GM19099 (cell line): ENCODE measurements around the gene NAGLU.
"Not testable (repeated sequence)": the region's sequence is repeated elsewhere in the genome, so short reads cannot be mapped to it uniquely, and the experiment has no call there.

Source experiments
- POLR2A ChIP-seq: IDR thresholded peaks from 3 replicates; pipeline ENCODE4 v1.6.1; 2011; ENCODE audit warnings: low read depth; ENCODE audit not compliant: insufficient read length; ENCODE audit errors: extremely low read depth

The NAGLU gene

GRCh38 chr17:42552736-42553135 is 16.7 kb downstream of the NAGLU start, which contains the start of gene HSD17B1:
HSD17B1 (plus strand) TSS chr17:42552923; CDS start chr17:42552934, 11 bp downstream.
- not testable (repeated sequence) for TF ChIP-seq POLR2A

- TF ChIP-seq POLR2A, result no peak
Measured at GRCh38 chr17:42553161-42553818, 17.2 kb downstream of the NAGLU start.

- no peak for TF ChIP-seq POLR2A
Measured at GRCh38 chr17:42553866-42554249, 17.8 kb downstream of the NAGLU start.

- TF ChIP-seq POLR2A, result peak; percentile 80
Measured at GRCh38 chr17:42554250-42555121, 18.4 kb downstream of the NAGLU start.

GRCh38 chr17:42555122-42555622 is 19.1 kb downstream of the NAGLU start:
- no peak for TF ChIP-seq POLR2A

- TF ChIP-seq POLR2A, result no peak
Measured at GRCh38 chr17:42559075-42559474, 23.0 kb downstream of the NAGLU start.

- TF ChIP-seq POLR2A, result no peak
Measured at GRCh38 chr17:42560246-42560645, 24.2 kb downstream of the NAGLU start.

- TF ChIP-seq POLR2A, result peak; percentile 68
Measured at GRCh38 chr17:42561897-42562387, 25.9 kb downstream of the NAGLU start, which contains the start of gene COASY. COASY (plus strand) TSS chr17:42562148; CDS start chr17:42562623, 475 bp downstream.

- TF ChIP-seq POLR2A, result no peak
Measured at GRCh38 chr17:42562388-42563142, 26.5 kb downstream of the NAGLU start.

GRCh38 chr17:42563143-42563509 is 27.1 kb downstream of the NAGLU start:
- TF ChIP-seq POLR2A, result no peak

GRCh38 chr17:42563543-42563942 is 27.5 kb downstream of the NAGLU start:
- peak; percentile 2 for TF ChIP-seq POLR2A

GRCh38 chr17:42563950-42564349 is 27.9 kb downstream of the NAGLU start:
- TF ChIP-seq POLR2A, result no peak

GRCh38 chr17:42564815-42565522 is 28.9 kb downstream of the NAGLU start:
- TF ChIP-seq POLR2A, result no peak

- TF ChIP-seq POLR2A, result no peak
Measured at GRCh38 chr17:42565523-42566214, 29.6 kb downstream of the NAGLU start.
